HepG2 (cell line): ENCODE results near the gene SORBS2. TPM values are rescaled to one million over a fixed set of nuclear protein-coding genes. Genes with fewer than 3 reads are reported as not detected.

Source experiments
- AFF4 ChIP-seq: sonication (generic); formaldehyde crosslinking; IDR thresholded peaks from 2 replicates; pipeline ENCODE4 v1.4.0; 2020; ENCODE audit warnings: missing genetic modification reagents
- BCL6 ChIP-seq: IDR thresholded peaks from 2 replicates; pipeline ENCODE4 v1.6.1; 2016; ENCODE audit warnings: missing genetic modification reagents, missing compliant biosample characterization
- KDM3A ChIP-seq: IDR thresholded peaks from 2 replicates; pipeline ENCODE4 v1.6.1; 2018; ENCODE audit warnings: low read depth, missing compliant biosample characterization
- MTF1 ChIP-seq: sonication (generic); formaldehyde crosslinking; IDR thresholded peaks from 2 replicates; pipeline ENCODE4 v1.5.0; 2020; ENCODE audit warnings: missing genetic modification reagents
- PRDM15 ChIP-seq: sonication (generic); formaldehyde crosslinking; IDR thresholded peaks from 2 replicates; pipeline ENCODE4 v1.4.0; 2020; ENCODE audit warnings: missing genetic modification reagents
- RERE ChIP-seq: IDR thresholded peaks from 2 replicates; pipeline ENCODE4 v1.6.1; 2016; ENCODE audit warnings: low read depth, missing genetic modification reagents, missing compliant biosample characterization
- TAF1 ChIP-seq: sonication (generic); formaldehyde crosslinking; IDR thresholded peaks from 2 replicates; pipeline ENCODE4 v1.4.0; 2020; ENCODE audit warnings: missing genetic modification reagents
- TBX2 ChIP-seq: sonication (generic); formaldehyde crosslinking; IDR thresholded peaks from 2 replicates; pipeline ENCODE4 v1.5.0; 2020; ENCODE audit warnings: missing genetic modification reagents, mild to moderate bottlenecking, borderline replicate concordance
- TCF7L2 ChIP-seq: IDR thresholded peaks from 2 replicates; pipeline ENCODE4 v1.6.1; 2011; ENCODE audit warnings: mild to moderate bottlenecking, low read depth, low read length, moderate library complexity
- ZMYM2 ChIP-seq: sonication (generic); formaldehyde crosslinking; IDR thresholded peaks from 2 replicates; pipeline ENCODE4 v1.8.0; 2022; ENCODE audit warnings: mild to moderate bottlenecking, missing genetic modification reagents
- ZNF124 ChIP-seq: sonication (generic); formaldehyde crosslinking; IDR thresholded peaks from 2 replicates; pipeline ENCODE4 v1.4.0; 2020; ENCODE audit warnings: missing genetic modification reagents
- ZNF331 ChIP-seq: sonication (generic); formaldehyde crosslinking; IDR thresholded peaks from 2 replicates; pipeline ENCODE4 v1.4.0; 2020; ENCODE audit warnings: missing genetic modification reagents
- ZNF414 ChIP-seq: sonication (generic); formaldehyde crosslinking; IDR thresholded peaks from 2 replicates; pipeline ENCODE4 v1.5.0; 2020; ENCODE audit warnings: missing genetic modification reagents
- ZSCAN21 ChIP-seq: sonication (generic); formaldehyde crosslinking; IDR thresholded peaks from 2 replicates; pipeline ENCODE4 v1.8.0; 2022; ENCODE audit warnings: mild to moderate bottlenecking, missing genetic modification reagents, moderate library complexity, borderline replicate concordance
- polyA plus RNA-seq, 8 experiments: library from polyadenylated mRNA; depleted of rRNA in 3 of 8; stranded (reverse) in 7 of 8; unstranded in 1 of 8; fragments of >200 nt; fragmentation: Illumina TruSeq in 4 of 8; extraction: Trizol in 4 of 8; gene quantifications; 2 replicates each; pipeline versions ENCODE4 v1.2.1 to v1.2.3, GENCODE V29; 2011 to 2016; ENCODE audit warnings: low read depth in 4 of 8, missing spikeins in 1 of 8, mixed read lengths in 1 of 8; ENCODE audit not compliant: insufficient read depth in 1 of 8
- total RNA-seq, 5 experiments: library from RNA; depleted of rRNA; stranded (reverse); fragments of >200 nt; fragmentation: Illumina TruSeq; extraction: Trizol; gene quantifications; 2 replicates each; pipeline ENCODE4 v1.2.3, GENCODE V29; 2016; ENCODE audit warnings: low read depth in 1 of 5

The SORBS2 gene
- total and polyA plus RNA-seq, 2 of the 13 experiments (the other 11 are each of a cell fraction or from before 2014, with no cell fraction given) = 25.0 to 80.5 TPM

GRCh38 chr4:185810746-185811508 lies 1.1 kb downstream of the SORBS2 start (continued):
- TF ChIP-seq BCL6 (CRISPR knock-in tag) (peak; percentile 79), ZNF331 (peak; percentile 40; the same call in 1 of the 2 replicates), KDM3A (CRISPR knock-in tag) (0 out of 2 replicates have a peak, but pooled peaks have one; percentile 35), ZSCAN21 (CRISPR knock-in tag) (0 out of 2 replicates have a peak, but pooled peaks have one; percentile 29), RERE (CRISPR knock-in tag) (peak; percentile 80; the same call in 1 of the 2 replicates), ZNF124 (CRISPR knock-in tag) (peak; percentile 57; the same call in 1 of the 2 replicates), MTF1 (CRISPR knock-in tag) (peak; percentile 41; the same call in 1 of the 2 replicates), ZMYM2 (0 out of 2 replicates have a peak, but pooled peaks have one; percentile 53), AFF4 (0 out of 2 replicates have a peak, but pooled peaks have one; percentile 32), TAF1 (CRISPR knock-in tag) (peak; percentile 38; the same call in 1 of the 2 replicates), ZNF414 (CRISPR knock-in tag) (0 out of 2 replicates have a peak, but pooled peaks have one; percentile 46), TBX2 (CRISPR knock-in tag) (peak; percentile 99), PRDM15 (CRISPR knock-in tag) (peak; percentile 27; the same call in 1 of the 2 replicates), TCF7L2 (peak; percentile 78)
